Stimulated activated CD8-positive, alpha-beta memory T cell treated with anti-CD3 and anti-CD28 coated beads, Interleukin-12 subunit alpha, Interleukin-12 subunit beta, amount 100 ng/mL, for 1 hour (primary cell): ENCODE data around the gene FGF18.
"Not testable (repeated sequence)": the region's sequence is repeated elsewhere in the genome, so short reads cannot be mapped to it uniquely, and the experiment has no call there.

Source experiments
- DNase-seq: peaks from one replicate; pipeline ENCODE4 v3.0.0-alpha.2; 2020; ENCODE audit warnings: low read depth

FGF18 gene

GRCh38 chr5:171418982-171419687 is at the start of gene FGF18:
FGF18 (plus strand) TSS chr5:171419647; CDS start chr5:171420200, 553 bp downstream.
- DNase-seq, result no peak

GRCh38 chr5:171369898-171370297 is 49.5 kb upstream of the FGF18 start:
- no peak for DNase-seq

GRCh38 chr5:171370881-171371280 is 48.6 kb upstream of the FGF18 start:
- not testable (repeated sequence) for DNase-seq

DNA sequence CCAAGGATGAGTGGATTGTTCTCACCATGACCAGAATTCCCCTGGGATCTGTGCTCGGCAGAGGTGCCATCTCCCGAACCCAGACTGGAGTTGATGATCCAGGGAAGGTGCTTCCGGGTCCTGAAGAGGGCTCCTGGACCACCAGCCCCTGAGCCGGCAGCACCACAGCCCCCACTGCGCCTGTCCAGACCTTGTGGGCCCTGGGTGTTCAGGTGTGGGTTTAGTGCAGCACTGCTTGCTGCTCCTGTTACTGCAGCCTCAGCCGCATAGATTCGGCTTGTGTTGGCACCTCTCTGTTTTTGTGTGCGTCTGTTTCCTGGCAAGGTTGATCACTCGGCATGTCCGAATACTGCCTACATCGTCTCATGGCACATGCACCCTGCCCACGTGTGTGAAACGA is 48.1 kb upstream of the FGF18 start:
- no peak for DNase-seq

DNA sequence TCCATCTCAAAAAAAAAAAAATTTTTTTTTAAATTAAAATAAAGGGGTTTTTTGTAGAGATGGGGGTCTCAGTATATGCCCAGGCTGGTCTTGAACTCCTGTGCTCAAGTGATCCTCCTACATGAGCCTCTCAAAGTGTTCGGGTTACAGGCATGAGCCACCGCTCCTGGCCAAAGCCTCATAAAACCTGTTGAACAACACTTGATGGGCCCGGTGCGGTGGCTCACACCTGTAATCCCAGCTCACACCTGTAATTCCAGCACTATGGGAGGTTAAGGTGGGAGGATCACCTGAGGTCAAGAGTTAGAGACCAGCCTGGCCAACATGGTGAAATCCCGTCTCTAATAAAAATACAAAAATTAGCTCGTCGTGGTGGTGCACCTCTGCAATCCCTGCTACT is 39.5 kb upstream of the FGF18 start:
- no peak for DNase-seq

- not testable (repeated sequence) for DNase-seq
Measured at GRCh38 chr5:171384416-171384815, 35.0 kb upstream of the FGF18 start.

DNA sequence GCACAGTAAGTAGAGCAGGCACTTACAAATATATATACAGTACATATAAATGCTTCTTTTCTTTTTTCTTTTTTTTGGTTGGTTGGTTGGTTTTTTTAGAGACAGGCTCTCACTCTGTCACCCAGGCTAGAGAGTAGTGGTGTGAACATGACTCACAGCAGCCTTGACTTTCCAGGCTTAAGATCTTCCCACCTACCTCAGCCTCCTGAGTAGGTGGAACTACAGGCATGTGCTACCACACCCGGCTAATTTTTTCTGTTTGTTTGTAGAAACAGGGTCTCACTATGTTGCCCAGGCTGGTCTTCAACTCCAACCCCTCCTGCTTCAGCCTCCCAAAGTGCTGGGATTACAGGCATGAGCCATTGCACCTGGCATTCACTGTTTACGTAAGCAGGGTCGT is 34.4 kb upstream of the FGF18 start:
- not testable (repeated sequence) for DNase-seq

GRCh38 chr5:171386006-171386671 is 33.3 kb upstream of the FGF18 start:
- DNase-seq, result no peak

- DNase-seq, result no peak
Measured at GRCh38 chr5:171386861-171387344, 32.5 kb upstream of the FGF18 start.

DNA sequence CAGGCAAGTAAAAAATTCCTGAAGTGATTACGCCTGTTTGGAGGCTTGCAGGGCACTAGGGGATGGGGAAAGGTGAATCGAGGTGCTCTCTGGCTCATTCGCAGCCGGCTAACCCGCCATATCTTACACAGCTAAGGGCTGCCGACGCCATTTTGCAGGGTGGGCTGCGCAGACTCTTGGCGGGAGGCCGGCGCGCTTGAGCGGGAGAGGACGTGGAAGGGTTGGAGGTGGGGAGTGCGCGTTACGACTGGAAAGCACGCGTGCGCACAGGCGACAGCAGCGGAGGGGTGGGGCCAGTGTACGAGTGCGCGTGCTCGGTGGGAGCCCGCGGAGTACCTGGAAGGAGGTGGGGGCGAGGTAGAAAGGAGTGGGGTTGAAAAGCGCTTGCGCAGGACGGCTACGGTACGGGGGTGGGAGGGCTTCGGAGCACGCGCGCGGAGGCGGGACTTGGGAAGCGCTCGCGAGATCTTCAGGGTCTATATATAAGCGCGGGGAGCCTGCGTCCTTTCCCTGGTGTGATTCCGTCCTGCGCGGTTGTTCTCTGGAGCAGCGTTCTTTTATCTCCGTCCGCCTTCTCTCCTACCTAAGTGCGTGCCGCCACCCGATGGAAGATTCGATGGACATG is 32.0 kb upstream of the FGF18 start, which contains the start of gene NPM1:
TSS of gene NPM1 (plus strand) at position 505 of the 625 bp plus-strand sequence. CDS start at position 605, 100 bp downstream.
- peak; percentile 97 for DNase-seq

DNA sequence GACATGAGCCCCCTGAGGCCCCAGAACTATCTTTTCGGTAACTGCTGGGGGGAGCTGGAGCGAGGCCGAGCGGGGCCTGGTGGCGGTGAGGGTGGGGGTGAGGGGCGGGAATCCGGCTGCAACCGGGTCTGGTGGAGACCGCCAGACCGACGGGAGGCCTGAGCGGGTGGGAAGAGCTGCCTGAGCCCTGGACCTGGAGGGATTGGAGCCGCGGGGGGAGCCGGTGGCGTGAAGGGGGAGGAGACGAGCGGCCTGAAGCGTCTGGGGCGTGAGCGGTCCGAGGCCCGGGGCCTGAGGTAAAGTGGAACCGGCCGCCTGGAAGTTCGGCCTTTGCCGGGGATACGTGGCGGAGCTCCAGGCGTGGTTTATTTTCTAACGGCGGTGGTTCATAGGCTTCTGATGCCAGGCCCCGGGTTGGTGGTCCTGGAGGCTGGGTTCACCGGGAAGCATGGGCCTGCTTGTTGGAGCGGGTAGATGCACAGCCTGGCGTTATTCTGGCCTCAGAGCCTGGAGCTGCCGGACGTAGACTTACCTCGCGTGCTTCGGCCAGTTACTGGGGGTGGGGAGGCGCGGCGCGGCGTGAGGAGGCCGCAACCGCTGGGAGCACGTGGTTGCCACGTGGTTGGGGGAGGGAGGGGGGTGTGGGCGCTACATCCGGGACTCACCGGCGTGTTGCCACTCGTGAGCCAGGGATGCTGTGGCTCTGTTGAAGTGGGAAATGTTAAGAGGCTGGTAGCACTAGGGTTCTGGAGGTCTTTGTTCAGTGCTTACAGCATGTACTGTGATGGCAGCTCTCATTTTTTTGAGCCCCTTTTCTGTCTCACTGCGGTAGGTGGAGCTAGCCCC is 31.3 kb upstream of the FGF18 start:
- peak; percentile 67 for DNase-seq

DNA sequence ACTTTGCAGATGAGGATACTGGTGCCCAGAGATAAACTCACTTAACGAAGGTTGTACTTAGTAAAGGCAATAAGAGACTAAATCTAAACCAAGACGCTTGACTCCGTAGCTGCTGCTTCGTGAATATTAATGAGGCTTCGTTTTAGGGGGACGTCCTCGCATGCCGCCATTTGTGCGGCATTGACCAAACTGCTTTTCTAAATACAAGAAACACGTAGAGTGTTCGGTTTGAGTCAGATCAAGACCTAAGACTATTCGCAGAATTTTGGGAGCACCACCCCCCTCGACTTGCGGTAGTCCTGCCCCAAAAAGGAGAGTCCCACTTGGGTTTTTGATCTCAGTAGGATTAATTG is 30.7 kb upstream of the FGF18 start:
- no peak for DNase-seq

- no peak for DNase-seq
Measured at GRCh38 chr5:171390883-171391677, 28.4 kb upstream of the FGF18 start.

- no peak for DNase-seq
Measured at GRCh38 chr5:171391996-171392577, 27.4 kb upstream of the FGF18 start.

- no peak for DNase-seq
Measured at GRCh38 chr5:171392585-171393159, 26.8 kb upstream of the FGF18 start.

GRCh38 chr5:171395042-171395441 is 24.4 kb upstream of the FGF18 start:
- no peak for DNase-seq

DNA sequence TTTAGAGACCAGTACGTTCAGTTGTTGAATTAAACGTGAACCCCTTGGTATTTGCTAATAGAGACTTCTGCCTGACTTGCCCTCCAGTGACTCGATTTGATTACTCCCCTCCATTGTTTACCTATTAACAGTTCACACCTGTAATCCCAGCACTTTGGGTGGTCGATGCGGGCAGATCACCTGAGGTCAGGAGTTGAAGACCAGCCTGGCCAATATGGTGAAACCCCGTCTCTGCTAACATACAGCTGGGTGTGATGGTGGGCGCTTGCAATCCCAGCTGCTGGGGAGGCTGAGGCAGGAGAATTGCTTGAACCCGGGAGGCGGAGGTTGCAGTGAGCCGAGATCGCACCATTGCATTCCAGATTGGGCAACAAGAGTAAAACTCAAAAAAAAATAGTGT is 22.9 kb upstream of the FGF18 start:
- not testable (repeated sequence) for DNase-seq

GRCh38 chr5:171397190-171397589 is 22.3 kb upstream of the FGF18 start:
- no peak for DNase-seq

DNA sequence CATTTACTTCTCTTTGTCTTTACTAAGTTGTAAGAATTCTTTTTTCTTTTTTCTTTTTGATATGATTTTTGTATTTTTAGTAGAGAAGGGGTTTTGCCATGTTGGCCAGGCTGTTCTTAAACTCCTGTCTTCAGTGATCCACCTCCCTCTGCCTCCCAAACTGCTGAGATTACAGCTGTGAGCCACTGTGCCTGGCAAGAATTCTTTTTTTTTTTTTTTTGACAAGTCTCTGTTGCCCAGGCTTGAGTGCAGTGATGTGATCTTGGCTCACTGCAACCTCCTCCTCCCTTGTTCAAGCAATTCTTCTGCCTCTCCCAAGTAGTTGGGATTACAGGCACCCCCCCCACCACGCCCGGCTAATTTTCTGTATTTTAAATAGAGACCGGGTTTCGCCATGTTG is 21.8 kb upstream of the FGF18 start:
- no peak for DNase-seq

DNA sequence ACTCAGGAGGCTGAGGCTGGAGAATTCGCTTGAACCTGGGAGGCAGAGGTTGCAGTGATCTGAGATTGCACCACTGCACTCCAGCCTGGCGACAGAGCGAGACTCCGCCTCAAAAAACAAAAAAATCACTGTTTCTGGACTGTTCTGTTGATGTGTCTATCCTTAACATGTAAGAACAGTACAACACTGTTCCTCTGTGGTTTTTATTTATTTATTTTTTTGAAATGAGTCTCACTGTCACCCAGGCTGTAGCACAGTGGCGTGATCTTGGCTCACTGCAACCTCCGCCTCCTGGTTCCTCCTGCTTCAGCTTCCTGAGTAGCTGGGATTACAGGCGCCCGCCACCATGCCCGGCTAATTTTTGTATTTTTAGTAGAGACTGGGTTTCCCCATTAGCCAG is 20.8 kb upstream of the FGF18 start:
- not testable (repeated sequence) for DNase-seq

GRCh38 chr5:171400169-171400568 is 19.3 kb upstream of the FGF18 start:
- DNase-seq, result no peak
